Endodermal cell (in vitro differentiated cells): ENCODE results near the gene TBCC. TPM values are rescaled to one million over a fixed set of nuclear protein-coding genes. Genes with fewer than 3 reads are reported as not detected.

ENCODE experiments used
- DNase-seq: peaks from one replicate; pipeline ENCODE4 v3.0.0-alpha.2; 2017
- H3K27ac ChIP-seq: 2 replicates; pipeline ENCODE4 v1.5.1; 2013; ENCODE audit warnings: mild to moderate bottlenecking, low read depth, low read length, moderate library complexity
- H3K27me3 ChIP-seq: 2 replicates; pipeline ENCODE4 v1.6.1; 2013; ENCODE audit warnings: mild to moderate bottlenecking, low read length, moderate library complexity; ENCODE audit not compliant: insufficient read depth, control insufficient read depth, poor library complexity, severe bottlenecking
- H3K36me3 ChIP-seq: 2 replicates; pipeline ENCODE4 v1.7.0; 2013; ENCODE audit warnings: mild to moderate bottlenecking, low read length, moderate library complexity; ENCODE audit not compliant: control insufficient read depth, insufficient read depth
- H3K4me1 ChIP-seq: one replicate; pipeline ENCODE4 v1.7.0; 2013; ENCODE audit warnings: low read length; ENCODE audit not compliant: control insufficient read depth, insufficient read depth
- H3K4me3 ChIP-seq: 2 replicates; pipeline ENCODE4 v1.5.1; 2013; ENCODE audit warnings: mild to moderate bottlenecking, low read length, moderate library complexity
- H3K9ac ChIP-seq: 2 replicates; pipeline ENCODE4 v1.6.1; 2013; ENCODE audit warnings: mild to moderate bottlenecking, low read length, moderate library complexity; ENCODE audit not compliant: poor library complexity, severe bottlenecking; ENCODE audit errors: extremely low read depth
- H3K9me3 ChIP-seq: 2 replicates; pipeline ENCODE4 v1.6.1; 2013; ENCODE audit warnings: mild to moderate bottlenecking, low read length, moderate library complexity; ENCODE audit not compliant: control insufficient read depth
- H3K27ac Mint-ChIP-seq: 2 replicates; pipeline ENCODE4 v1.8.0; 2020; ENCODE audit warnings: mixed read lengths
- H3K27me3 Mint-ChIP-seq: 2 replicates; pipeline ENCODE4 v1.8.0; 2021; ENCODE audit warnings: mild to moderate bottlenecking, mixed read lengths; ENCODE audit not compliant: insufficient read depth
- H3K36me3 Mint-ChIP-seq: 2 replicates; pipeline ENCODE4 v1.8.0; 2020; ENCODE audit warnings: low read depth, mixed read lengths
- H3K4me1 Mint-ChIP-seq: 2 replicates; pipeline ENCODE4 v1.8.0; 2020; ENCODE audit warnings: mixed read lengths
- H3K4me3 Mint-ChIP-seq: 2 replicates; pipeline ENCODE4 v1.8.0; 2020; ENCODE audit warnings: mild to moderate bottlenecking, moderate library complexity, mixed read lengths
- H3K9me3 Mint-ChIP-seq: 2 replicates; pipeline ENCODE4 v1.8.0; 2020; ENCODE audit warnings: mild to moderate bottlenecking, mixed read lengths
- CTCF ChIP-seq: fragments of 200-600 bp; sonication (generic); conservative IDR thresholded peaks from 2 replicates; pipeline ENCODE4 v1.5.0; 2021; ENCODE audit warnings: antibody characterized with exemption, mild to moderate bottlenecking
- WGBS, 2 experiments: methylation state at CpG; one replicate each; pipeline versions ENCODE4 v1.1.5 to v1.1.7; 2013; ENCODE audit warnings: missing lambda C conversion rate in 2 of 2, mixed read lengths in 1 of 2; ENCODE audit not compliant: insufficient coverage in 1 of 2, insufficient read length in 1 of 2; 5-methylcytosine and 5-hydroxymethylcytosine counted together
- total RNA-seq, 2 donors: library from RNA; stranded (reverse); fragmentation: NEBNext Ultra II Directional in 1 of 2; extraction: Animal tissue kit (Norgen Biotek cat#: 25700) in 1 of 2; gene quantifications; 2 replicates in 1 of 2; 3 replicates in 1 of 2; pipeline ENCODE4 v1.2.1, GENCODE V29; 2021

TBCC gene
- total RNA-seq, 2 donors from 2014 or later, result 16.7 to 21.9 TPM

- no peaks in the 10 kb centered on the region for H3K9me3 ChIP-seq
- H3K27ac Mint-ChIP-seq, result no peak overlapping the region
- peaks cover 15% of the 10 kb centered on the region for H3K36me3 Mint-ChIP-seq
- no peaks in the 10 kb centered on the region for H3K4me1 ChIP-seq
- peaks cover 1% of the 10 kb centered on the region for H3K4me1 Mint-ChIP-seq
- peaks cover 14% of the 10 kb centered on the region for H3K36me3 ChIP-seq
- 93 to 96% methylated on average over 9 to 13 of the region's 13 CpGs for WGBS, 2 experiments
- H3K27me3 ChIP-seq, result no peaks in the 10 kb centered on the region
- no peak overlapping the region for H3K9ac ChIP-seq
- H3K4me3 ChIP-seq, result no peak overlapping the region
- no peak overlapping the region for H3K27ac ChIP-seq
- no peaks in the 10 kb centered on the region for H3K9me3 Mint-ChIP-seq
- peak; percentile 58 for TF ChIP-seq CTCF
- DNase-seq, result peak; percentile 64
- no peak overlapping the region for H3K4me3 Mint-ChIP-seq
- no peaks in the 10 kb centered on the region for H3K27me3 Mint-ChIP-seq
These were observed 47.7 kb downstream of the TBCC start for GRCh38 chr6:42698217-42698616.

- no peaks in the 10 kb centered on the region for H3K9me3 ChIP-seq
- no peak overlapping the region for H3K9ac ChIP-seq
- H3K36me3 ChIP-seq, result peaks cover 23% of the 10 kb centered on the region
- no peak for TF ChIP-seq CTCF
- H3K27ac ChIP-seq, result no peak overlapping the region
- peaks cover under 1% of the 10 kb centered on the region for H3K4me1 Mint-ChIP-seq
- WGBS, 2 experiments, result 95 to 100% methylated on average over 3 to 5 of the region's 5 CpGs
- H3K27ac Mint-ChIP-seq, result no peak overlapping the region
- no peak overlapping the region for H3K4me3 Mint-ChIP-seq
- no peaks in the 10 kb centered on the region for H3K9me3 Mint-ChIP-seq
- peaks cover under 1% of the 10 kb centered on the region for H3K4me1 ChIP-seq
- no peaks in the 10 kb centered on the region for H3K27me3 ChIP-seq
- H3K4me3 ChIP-seq, result no peak overlapping the region
- DNase-seq, result no peak
- H3K36me3 Mint-ChIP-seq, result peaks cover 25% of the 10 kb centered on the region
- H3K27me3 Mint-ChIP-seq, result no peaks in the 10 kb centered on the region
These were observed 48.6 kb downstream of the TBCC start for GRCh38 chr6:42697268-42697655.

GRCh38 chr6:42696526-42697267 lies 49.2 kb downstream of the TBCC start:
- peaks cover 25% of the 10 kb centered on the region for H3K36me3 Mint-ChIP-seq
- no peaks in the 10 kb centered on the region for H3K4me1 Mint-ChIP-seq
- no peaks in the 10 kb centered on the region for H3K27me3 Mint-ChIP-seq
- WGBS, 2 experiments, result 91 to 93% methylated on average over 6 of the region's 7 CpGs
- TF ChIP-seq CTCF, result no peak
- Histone ChIP-seq H3K9ac (no peak overlapping the region), H3K9me3 (no peaks in the 10 kb centered on the region), H3K27ac (no peak overlapping the region), H3K4me3 (no peak overlapping the region), H3K36me3 (peaks cover 25% of the 10 kb centered on the region), H3K27me3 (no peaks in the 10 kb centered on the region), H3K4me1 (peaks cover 3% of the 10 kb centered on the region)
- DNase-seq, result no peak
- H3K27ac Mint-ChIP-seq, result no peak overlapping the region
- H3K4me3 Mint-ChIP-seq, result no peak overlapping the region
- no peaks in the 10 kb centered on the region for H3K9me3 Mint-ChIP-seq
